Body of pancreas (tissue), 4 donors: ENCODE results near the gene NAIF1. TPM values are rescaled to one million over a fixed set of nuclear protein-coding genes. Genes with fewer than 3 reads are reported as not detected.
A peak's percentile ranks its signal among the peaks of the same experiment; 100 is the strongest.

Experiments used
- ATAC-seq: fragments of 150-250 bp; one replicate; pipeline ENCODE4 v1.9.1; 2016
- DNase-seq, 4 donors: peaks; one replicate each; pipeline ENCODE4 v3.0.0-alpha.2; 2019
- H3K27ac ChIP-seq, 4 donors: fragments of 200-600 bp; sonication (generic); 1 replicate in 3 of 4; 2 replicates in 1 of 4; pipeline versions ENCODE4 v1.5.1 to v1.6.1; 2016 to 2019; ENCODE audit warnings: mild to moderate bottlenecking in 1 of 4, mixed read lengths in 1 of 4, moderate library complexity in 1 of 4
- H3K27me3 ChIP-seq, 2 donors: fragments of 200-600 bp; sonication (generic); one replicate each; pipeline ENCODE4 v1.6.0; 2016; ENCODE audit warnings: mild to moderate bottlenecking in 1 of 2
- H3K36me3 ChIP-seq, 2 donors: fragments of 200-600 bp; sonication (generic); replicated peaks in 1 of 2; 2 replicates each; pipeline ENCODE4 v1.5.1; 2016; ENCODE audit warnings: low read depth in 2 of 2; ENCODE audit not compliant: insufficient read depth in 1 of 2
- H3K4me1 ChIP-seq: fragments of 200-600 bp; sonication (generic); one replicate; pipeline ENCODE4 v1.6.0; 2016
- H3K4me3 ChIP-seq, 2 donors: fragments of 200-600 bp; sonication (generic); 1 replicate in 1 of 2; 2 replicates in 1 of 2; pipeline ENCODE4 v1.5.1; 2016 to 2019
- H3K9me3 ChIP-seq, 3 donors: fragments of 200-600 bp; sonication (generic); 1 replicate in 2 of 3; 2 replicates in 1 of 3; pipeline ENCODE4 v1.5.1; 2016
- POLR2A ChIP-seq, 3 donors: fragments of 450-650 bp; IDR thresholded peaks; one replicate each; pipeline ENCODE4 v1.6.1; 2016; ENCODE audit warnings: antibody characterized with exemption in 3 of 3, mild to moderate bottlenecking in 2 of 3
- WGBS, 2 donors: methylation state at CpG; one replicate each; pipeline ENCODE4 v1.1.5; 2017; 5-methylcytosine and 5-hydroxymethylcytosine counted together
- intact Hi-C: fragments of 100-400 bp; cut with DNase I; formaldehyde crosslinking; loops from one replicate; pipeline ENCODE4 v1.15.1; 2023
- total RNA-seq, 2 donors: library from RNA; depleted of rRNA; stranded (reverse); fragments of >200 nt; gene quantifications; one replicate each; pipeline ENCODE4 v1.1.0, GENCODE V29; 2016
- TF ChIP-seq, protein P1 (sequence below), 7 experiments: fragments of 450-650 bp in 4 of 7; fragments of 200-600 bp in 3 of 7; sonication (generic) in 3 of 7; IDR thresholded peaks; one replicate each; pipeline ENCODE4 v1.5.1; 2016 to 2019; ENCODE audit warnings: antibody characterized with exemption in 7 of 7

Gene NAIF1
- total RNA-seq, 2 donors from 2014 or later = 1.3 to 4.9 TPM

DNA sequence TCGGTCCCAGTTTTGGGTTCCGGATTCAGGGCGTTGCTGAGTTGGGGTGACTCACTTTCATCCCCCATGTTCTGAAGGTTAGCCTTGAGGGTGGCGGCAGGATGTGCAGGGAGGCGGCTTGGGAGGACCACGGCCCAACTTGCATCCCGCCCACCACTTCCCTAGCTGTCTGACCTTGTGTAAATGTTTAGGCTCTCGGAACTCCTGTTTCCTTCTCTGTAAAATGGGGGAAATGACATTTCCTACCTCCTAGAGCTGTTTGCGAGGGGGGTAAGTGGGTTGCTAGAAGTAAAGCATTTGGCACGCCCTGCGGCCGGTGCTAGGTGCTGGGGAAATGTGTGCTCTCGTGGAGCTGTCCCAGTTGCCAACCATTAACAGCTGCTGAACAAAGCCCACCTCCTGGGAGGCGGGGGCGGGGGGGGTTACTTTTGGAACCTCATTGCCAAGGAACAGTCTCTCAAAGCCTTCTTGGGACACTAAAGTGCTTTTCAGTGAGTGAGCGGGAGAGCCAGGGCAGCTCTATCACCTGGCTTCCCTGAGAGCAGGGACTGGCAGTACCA, 32.9 kb upstream of the NAIF1 start:
- ATAC-seq (no peak), DNase-seq (peak in 2 of 4 donors; percentile 31 to 45)
- Histone ChIP-seq H3K27ac (peak overlapping the region; percentile 96 to 99 (median 98)), H3K27me3 (no peaks in the 10 kb centered on the region), H3K4me3 (peak overlapping the region; percentile 2 to 35), H3K36me3 (peaks cover 0 to 2% of the 10 kb centered on the region in 2 donors), H3K9me3 (no peaks in the 10 kb centered on the region), H3K4me1 (peaks cover 78% of the 10 kb centered on the region)
- peak in 1 of 3 donors; percentile 14 for TF ChIP-seq POLR2A (IDR thresholded peaks at IDR 0.05)
- TF ChIP-seq, protein P1, sequence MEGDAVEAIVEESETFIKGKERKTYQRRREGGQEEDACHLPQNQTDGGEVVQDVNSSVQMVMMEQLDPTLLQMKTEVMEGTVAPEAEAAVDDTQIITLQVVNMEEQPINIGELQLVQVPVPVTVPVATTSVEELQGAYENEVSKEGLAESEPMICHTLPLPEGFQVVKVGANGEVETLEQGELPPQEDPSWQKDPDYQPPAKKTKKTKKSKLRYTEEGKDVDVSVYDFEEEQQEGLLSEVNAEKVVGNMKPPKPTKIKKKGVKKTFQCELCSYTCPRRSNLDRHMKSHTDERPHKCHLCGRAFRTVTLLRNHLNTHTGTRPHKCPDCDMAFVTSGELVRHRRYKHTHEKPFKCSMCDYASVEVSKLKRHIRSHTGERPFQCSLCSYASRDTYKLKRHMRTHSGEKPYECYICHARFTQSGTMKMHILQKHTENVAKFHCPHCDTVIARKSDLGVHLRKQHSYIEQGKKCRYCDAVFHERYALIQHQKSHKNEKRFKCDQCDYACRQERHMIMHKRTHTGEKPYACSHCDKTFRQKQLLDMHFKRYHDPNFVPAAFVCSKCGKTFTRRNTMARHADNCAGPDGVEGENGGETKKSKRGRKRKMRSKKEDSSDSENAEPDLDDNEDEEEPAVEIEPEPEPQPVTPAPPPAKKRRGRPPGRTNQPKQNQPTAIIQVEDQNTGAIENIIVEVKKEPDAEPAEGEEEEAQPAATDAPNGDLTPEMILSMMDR (IDR thresholded peaks at IDR 0.05) = no peak
- intact Hi-C loops = no loop called here
- 0 to 30% methylated on average over 1 to 16 of the region's 16 CpGs for WGBS, 2 donors

DNA sequence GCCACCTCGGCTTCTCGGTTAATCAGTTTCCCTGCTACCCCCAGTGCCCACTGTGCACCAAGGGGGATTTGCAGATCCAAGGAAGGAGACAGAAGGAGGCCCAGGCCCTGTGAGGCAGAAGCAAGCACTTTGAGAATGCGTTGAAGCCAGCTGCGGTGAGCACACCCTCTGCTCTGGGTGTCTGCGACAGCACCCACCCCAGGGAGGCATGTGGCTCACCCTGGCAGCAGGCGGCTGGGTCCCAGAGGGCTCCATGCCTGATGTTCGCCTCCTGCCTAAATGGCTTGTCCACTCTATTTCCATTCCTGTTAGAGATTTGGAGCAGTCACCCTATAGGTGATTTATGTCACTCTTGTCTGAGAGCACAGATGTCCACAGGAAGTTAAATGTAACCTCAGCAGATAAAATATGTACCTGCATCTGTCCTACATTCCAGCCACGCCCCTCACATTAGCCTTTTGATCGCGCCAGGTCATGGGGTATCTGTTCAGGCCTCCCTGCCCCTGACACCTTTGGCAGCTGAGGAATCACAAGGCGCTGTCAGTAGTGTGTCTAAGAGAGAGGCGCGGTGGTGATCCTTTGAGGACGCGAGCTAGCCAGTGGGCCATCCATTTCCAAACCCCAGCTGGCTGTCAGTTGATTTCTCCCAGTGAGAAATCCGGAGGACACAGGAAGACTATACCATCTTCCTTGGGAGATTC, 32.3 kb upstream of the NAIF1 start:
- Histone ChIP-seq H3K9me3 (no peaks in the 10 kb centered on the region), H3K36me3 (peaks cover 0 to 2% of the 10 kb centered on the region in 2 donors), H3K27me3 (no peaks in the 10 kb centered on the region), H3K4me1 (peaks cover 80% of the 10 kb centered on the region), H3K4me3 (peak overlapping the region; percentile 2 to 35), H3K27ac (peak overlapping the region; percentile 96 to 99 (median 98))
- DNase-seq (peak in 2 of 4 donors; percentile 33 to 41), ATAC-seq (no peak)
- TF ChIP-seq, protein P1 (IDR thresholded peaks at IDR 0.05) = no peak
- no peak for TF ChIP-seq POLR2A (IDR thresholded peaks at IDR 0.05)
- intact Hi-C loops = no loop called here
- WGBS, 2 donors = 14 to 19% methylated on average over 9 to 16 of the region's 16 CpGs

DNA sequence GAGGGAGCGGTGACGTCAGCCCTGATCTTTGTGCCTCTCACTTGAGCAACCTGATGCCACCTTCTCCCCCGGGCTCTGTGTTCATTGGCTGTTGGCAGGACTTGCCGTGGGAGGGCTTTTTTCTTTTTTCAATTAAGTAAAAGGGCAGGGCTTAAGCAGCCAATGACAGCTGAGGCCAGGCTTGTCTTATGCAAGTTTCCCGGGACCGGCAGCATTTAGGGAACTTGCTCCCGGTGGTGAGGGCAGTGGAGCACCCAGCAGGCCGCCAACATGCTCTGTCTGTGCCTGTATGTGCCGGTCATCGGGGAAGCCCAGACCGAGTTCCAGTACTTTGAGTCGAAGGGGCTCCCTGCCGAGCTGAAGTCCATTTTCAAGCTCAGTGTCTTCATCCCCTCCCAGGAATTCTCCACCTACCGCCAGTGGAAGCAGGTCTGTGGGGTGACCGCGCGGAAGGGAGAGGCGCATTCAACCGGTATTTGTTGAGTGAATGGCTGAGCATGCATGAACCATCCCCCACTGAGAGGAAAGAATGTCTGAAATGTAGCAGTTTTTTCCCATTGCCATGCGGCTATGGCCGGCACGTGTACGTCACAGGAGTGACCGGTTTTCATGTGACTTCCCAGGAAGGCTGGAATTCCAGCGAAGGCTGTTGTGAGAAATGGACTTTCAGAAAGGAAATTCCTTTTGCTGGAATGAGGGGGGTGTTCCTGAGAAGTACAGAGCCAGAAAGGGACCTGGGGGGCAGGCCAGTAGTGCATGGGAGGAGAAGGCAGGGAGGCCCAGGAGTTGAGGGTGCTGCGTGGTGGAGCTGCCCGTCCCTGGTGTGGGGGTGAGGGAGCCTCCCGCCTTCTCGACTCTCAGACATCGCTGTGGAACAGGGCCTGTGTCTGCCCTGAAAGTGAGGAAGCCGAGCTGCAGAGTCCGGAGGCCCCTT, 31.4 kb upstream of the NAIF1 start:
- TF ChIP-seq, protein P1 (IDR thresholded peaks at IDR 0.05) = peak in 1 of 7 experiments; percentile 15
- peak; percentile 98 to 100 (median 100) for TF ChIP-seq POLR2A (IDR thresholded peaks at IDR 0.05)
- peak overlapping the region; percentile 96 to 99 (median 98) for H3K27ac ChIP-seq
- no peaks in the 10 kb centered on the region for H3K27me3 ChIP-seq
- WGBS, 2 donors = 0 to 6% methylated on average over 6 to 32 of the region's 32 CpGs
- no peaks in the 10 kb centered on the region for H3K9me3 ChIP-seq
- H3K4me1 ChIP-seq = peaks cover 80% of the 10 kb centered on the region
- peak; percentile 98 to 99 (median 99) for DNase-seq
- peak; percentile 76 for ATAC-seq
- peak overlapping the region; percentile 2 to 35 for H3K4me3 ChIP-seq
- intact Hi-C loops = no loop called here
- peaks cover 0 to 2% of the 10 kb centered on the region in 2 donors for H3K36me3 ChIP-seq

DNA sequence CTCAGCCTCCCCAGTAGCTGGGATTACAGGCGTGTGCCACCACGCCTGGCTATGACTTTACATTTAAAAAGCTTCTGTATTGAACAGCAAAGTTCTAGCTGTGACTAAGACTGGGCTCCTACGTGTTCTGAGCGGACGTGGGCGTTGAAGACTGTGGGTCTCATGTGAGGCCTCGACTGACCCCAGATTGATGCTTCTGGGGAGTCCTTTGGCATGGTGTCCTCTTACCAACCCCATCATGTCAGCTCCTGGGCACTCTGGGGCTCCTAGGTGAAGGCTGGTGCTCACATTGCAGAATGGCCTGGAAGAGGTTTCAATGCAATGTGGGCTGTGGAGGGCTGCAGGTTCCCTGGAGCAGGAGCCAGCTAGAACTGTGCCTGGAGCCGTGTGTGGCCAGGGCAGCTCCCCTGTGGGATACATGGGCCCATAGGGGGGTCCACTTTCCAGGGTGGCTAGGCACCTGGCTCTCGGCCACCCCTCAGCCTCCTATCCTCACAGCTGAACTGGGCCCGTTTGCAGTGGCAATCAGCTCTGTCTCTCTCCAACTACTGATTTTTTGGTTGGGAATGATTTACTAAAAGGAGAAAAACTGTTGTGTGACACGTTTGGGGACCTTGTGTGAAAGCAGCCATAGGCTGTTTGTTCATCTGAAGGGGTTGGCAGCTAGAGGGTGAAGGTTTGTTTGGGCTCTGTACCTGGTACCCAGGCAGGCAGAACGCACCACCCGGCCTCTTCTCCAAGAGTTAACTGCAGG, 30.6 kb upstream of the NAIF1 start:
- no peak overlapping the region for H3K4me3 ChIP-seq

More for the DNA sequence above, 30.6 kb upstream of the NAIF1 start:
- ATAC-seq (no peak), DNase-seq (peak in 2 of 4 donors; percentile 15 to 36)
- Histone ChIP-seq H3K36me3 (peaks cover 0 to 2% of the 10 kb centered on the region in 2 donors), H3K27me3 (no peaks in the 10 kb centered on the region), H3K27ac (peak overlapping the region; percentile 96 to 99 (median 98)), H3K9me3 (no peaks in the 10 kb centered on the region), H3K4me1 (peaks cover 80% of the 10 kb centered on the region)
- WGBS, 2 donors = 57 to 78% methylated on average over 9 to 13 of the region's 13 CpGs
- intact Hi-C loops = no loop called here
- TF ChIP-seq, protein P1 (IDR thresholded peaks at IDR 0.05) = no peak
- TF ChIP-seq POLR2A (IDR thresholded peaks at IDR 0.05) = no peak
